ENCODE results near the gene HACD3. TPM values are rescaled to one million over a fixed set of nuclear protein-coding genes. Genes with fewer than 3 reads are reported as not detected.

The HACD3 gene
- total and polyA plus RNA-seq, 4 donors = 49.6 to 89.1 (median 65.0) TPM

GRCh38 chr15:65558336-65558735, 28.1 kb downstream of the HACD3 start:
- H3K27me3 ChIP-seq (ENCODE audit: control insufficient read depth in 4 of 4, insufficient read depth in 4 of 4, low read length in 3 of 4) = no peaks in the 10 kb centered on the region
- no peaks in the 10 kb centered on the region for H3K9me3 ChIP-seq (ENCODE audit: control insufficient read depth in 4 of 4, low read length in 3 of 4)
- no peak overlapping the region for H3K27ac ChIP-seq (ENCODE audit: low read depth in 1 of 2, low read length in 2 of 2)
- no peak overlapping the region for H3K9ac ChIP-seq (ENCODE audit: low read depth in 1 of 2, low read length in 2 of 2)
- H3K36me3 ChIP-seq (ENCODE audit: control insufficient read depth in 4 of 4, insufficient read depth in 3 of 4, low read depth in 1 of 4, low read length in 3 of 4) = peaks cover 6 to 39% (median 23%) of the 10 kb centered on the region in 4 donors
- TF ChIP-seq HNF4A (conservative IDR thresholded peaks at IDR 0.05) = no peak
- TF ChIP-seq GABPA (IDR thresholded peaks at IDR 0.05 in 1 of 2, conservative IDR thresholded peaks at IDR 0.05 in 1 of 2) = no peak
- no peak for TF ChIP-seq EGR1 (IDR thresholded peaks at IDR 0.05; ENCODE audit: low read depth in 2 of 2)
- TF ChIP-seq REST (IDR thresholded peaks at IDR 0.05) = no peak
- TF ChIP-seq NR2F2 (IDR thresholded peaks at IDR 0.05) = no peak
- no peak for TF ChIP-seq YY1 (IDR thresholded peaks at IDR 0.05)
- TF ChIP-seq ATF3 (IDR thresholded peaks at IDR 0.05) = no peak
- no peak for TF ChIP-seq CTCF (IDR thresholded peaks at IDR 0.05; ENCODE audit: low read depth, low read length, missing input control)
- TF ChIP-seq MAX (IDR thresholded peaks at IDR 0.05) = no peak
- no peak for TF ChIP-seq RAD21 (IDR thresholded peaks at IDR 0.05)
- no peak for TF ChIP-seq RXRA (IDR thresholded peaks at IDR 0.05)
- TF ChIP-seq JUND (IDR thresholded peaks at IDR 0.05) = no peak
- 94% methylated on average over 5 of the region's 5 CpGs for WGBS
- DNase-seq (ENCODE audit: low spot score) = no peak
- H3K4me3 ChIP-seq (ENCODE audit: low read depth in 1 of 3, low read length in 3 of 3) = no peak overlapping the region
- H3K4me1 ChIP-seq (ENCODE audit: control insufficient read depth in 4 of 4, insufficient read depth in 4 of 4, low read length in 3 of 4) = no peaks in the 10 kb centered on the region

GRCh38 chr15:65558997-65559760, 28.9 kb downstream of the HACD3 start:
- WGBS = 93% methylated on average over 6 of the region's 6 CpGs
- Histone ChIP-seq H3K4me3 (ENCODE audit: low read depth in 1 of 3, low read length in 3 of 3) (no peak overlapping the region), H3K36me3 (ENCODE audit: control insufficient read depth in 4 of 4, insufficient read depth in 3 of 4, low read depth in 1 of 4, low read length in 3 of 4) (peaks cover 6 to 44% (median 23%) of the 10 kb centered on the region in 4 donors), H3K27me3 (ENCODE audit: control insufficient read depth in 4 of 4, insufficient read depth in 4 of 4, low read length in 3 of 4) (no peaks in the 10 kb centered on the region), H3K4me1 (ENCODE audit: control insufficient read depth in 4 of 4, insufficient read depth in 4 of 4, low read length in 3 of 4) (no peaks in the 10 kb centered on the region), H3K9me3 (ENCODE audit: control insufficient read depth in 4 of 4, low read length in 3 of 4) (no peaks in the 10 kb centered on the region), H3K9ac (ENCODE audit: low read depth in 1 of 2, low read length in 2 of 2) (no peak overlapping the region), H3K27ac (ENCODE audit: low read depth in 1 of 2, low read length in 2 of 2) (no peak overlapping the region)
- DNase-seq (ENCODE audit: low spot score) = no peak
- no peak for TF ChIP-seq ATF3 (IDR thresholded peaks at IDR 0.05)
- TF ChIP-seq RAD21 (IDR thresholded peaks at IDR 0.05) = no peak
- TF ChIP-seq CTCF (IDR thresholded peaks at IDR 0.05; ENCODE audit: low read depth, low read length, missing input control) = no peak
- TF ChIP-seq FOXA2 (IDR thresholded peaks at IDR 0.05) = no peak
- TF ChIP-seq JUND (IDR thresholded peaks at IDR 0.05) = no peak
- no peak for TF ChIP-seq NR2F2 (IDR thresholded peaks at IDR 0.05)
- no peak for TF ChIP-seq REST (IDR thresholded peaks at IDR 0.05)
- no peak for TF ChIP-seq YY1 (IDR thresholded peaks at IDR 0.05)
- no peak for TF ChIP-seq SP1 (IDR thresholded peaks at IDR 0.05)
- TF ChIP-seq FOXA1 (IDR thresholded peaks at IDR 0.05) = no peak
- no peak for TF ChIP-seq EGR1 (IDR thresholded peaks at IDR 0.05; ENCODE audit: low read depth in 2 of 2)
- no peak for TF ChIP-seq TAF1 (conservative IDR thresholded peaks at IDR 0.05)
